HG03095 (cell line): ENCODE data around the gene RABL6.
"Not testable (repeated sequence)": the region's sequence is repeated elsewhere in the genome, so short reads cannot be mapped to it uniquely, and the experiment has no call there.

Experiments
- ATAC-seq: cut with Tn5 transposase; IDR thresholded peaks from one replicate; pipeline ENCODE4 v1.9.1; 2021; ENCODE audit warnings: moderate library complexity; ENCODE audit not compliant: unreplicated experiment

Gene RABL6

DNA sequence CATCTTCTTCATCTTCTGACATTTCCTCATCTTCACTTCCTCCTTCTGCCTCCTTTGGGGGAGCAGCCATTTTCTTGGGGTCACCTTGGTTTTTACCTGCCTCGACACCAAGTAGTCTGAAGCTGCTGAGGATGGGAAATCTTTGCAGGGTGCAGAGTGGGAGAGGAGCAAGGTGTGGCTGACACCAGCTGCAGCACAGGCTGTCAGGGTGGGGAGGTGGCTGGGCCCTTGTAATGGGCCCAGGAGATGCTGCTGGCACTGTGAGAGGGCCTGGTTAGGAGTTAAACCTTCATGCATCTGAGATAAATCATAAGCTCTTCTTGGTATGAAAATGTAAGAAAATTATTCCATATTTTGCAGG, 7.7 kb downstream of the RABL6 start:
- no peak for ATAC-seq

DNA sequence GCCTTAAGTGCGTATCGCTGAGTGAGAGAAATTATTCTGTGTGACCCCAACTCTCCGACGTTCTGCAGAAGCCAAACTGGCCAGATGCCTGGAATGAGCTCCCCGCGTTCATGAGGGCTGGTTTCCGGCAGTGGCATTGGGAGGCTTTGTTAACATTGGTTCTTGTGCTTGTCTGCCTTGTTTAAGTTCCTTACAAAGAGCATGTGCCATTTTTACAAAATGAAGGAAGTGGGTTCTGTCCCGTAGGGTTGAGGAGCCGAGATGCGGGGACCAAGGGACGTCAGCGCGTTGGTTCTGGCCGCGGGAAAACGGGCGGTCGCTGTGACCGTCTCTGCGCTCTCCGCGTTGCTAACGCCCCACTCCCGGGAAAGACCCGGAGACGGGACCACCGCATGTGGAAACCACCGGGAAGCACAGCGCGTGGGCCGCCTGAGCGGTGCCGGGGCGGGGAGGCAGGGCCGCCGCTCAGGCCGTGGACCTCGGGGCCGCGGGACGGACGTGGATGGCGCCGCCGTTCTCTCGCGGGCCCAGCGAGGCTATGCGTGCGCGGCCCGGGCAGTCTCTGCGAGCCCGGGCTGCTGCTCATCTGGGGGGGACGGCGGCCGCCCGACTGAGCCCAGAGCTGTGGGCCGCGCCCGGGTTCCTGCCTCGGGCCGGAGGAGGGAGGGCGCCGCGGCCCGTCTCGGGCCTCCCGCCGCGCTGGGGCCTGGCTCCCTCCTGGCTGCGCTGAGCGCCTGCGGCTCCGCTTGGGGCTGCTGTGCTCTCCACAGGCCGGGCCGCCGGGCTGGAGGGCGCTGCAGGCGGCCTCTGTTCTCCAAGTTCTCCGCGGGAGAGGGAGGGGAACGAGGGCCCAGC, 13.4 kb downstream of the RABL6 start:
- ATAC-seq = no peak

DNA sequence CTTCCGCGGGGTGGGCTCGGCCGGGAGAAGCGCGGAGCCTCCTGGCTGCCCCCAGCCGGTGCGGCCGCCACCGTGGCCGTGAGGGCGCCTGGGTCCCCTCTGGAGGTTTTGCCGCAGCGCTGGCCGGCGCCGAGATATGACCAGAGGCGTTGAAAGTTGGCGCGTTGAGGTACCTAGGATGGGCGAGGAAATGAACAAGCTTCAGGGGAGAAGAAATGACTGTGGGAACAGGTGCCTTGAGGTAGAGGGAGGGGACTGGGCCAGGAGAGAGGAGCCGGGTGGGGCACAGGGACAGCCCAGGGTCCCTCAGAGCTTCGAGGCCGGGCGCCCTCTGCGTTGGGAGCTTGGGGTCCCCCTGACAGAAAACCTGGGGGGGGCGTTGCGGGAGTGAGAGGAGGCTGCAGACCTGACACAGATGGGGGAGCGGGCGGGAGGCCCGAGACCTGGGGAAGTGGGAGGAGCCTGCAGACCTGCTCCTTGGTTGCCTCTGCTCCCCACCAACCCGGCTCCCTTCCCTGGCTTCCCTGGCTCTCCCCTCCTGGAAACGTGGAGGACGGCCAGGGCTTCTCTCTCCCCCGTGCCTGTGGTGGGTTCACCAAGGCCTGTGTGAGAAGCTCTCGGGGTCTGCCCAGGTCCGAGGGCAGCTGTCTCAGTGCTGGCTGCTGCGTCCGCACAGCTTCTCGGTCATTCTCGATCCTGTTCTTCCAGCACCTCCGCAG, 14.2 kb downstream of the RABL6 start:
- no peak for ATAC-seq

DNA sequence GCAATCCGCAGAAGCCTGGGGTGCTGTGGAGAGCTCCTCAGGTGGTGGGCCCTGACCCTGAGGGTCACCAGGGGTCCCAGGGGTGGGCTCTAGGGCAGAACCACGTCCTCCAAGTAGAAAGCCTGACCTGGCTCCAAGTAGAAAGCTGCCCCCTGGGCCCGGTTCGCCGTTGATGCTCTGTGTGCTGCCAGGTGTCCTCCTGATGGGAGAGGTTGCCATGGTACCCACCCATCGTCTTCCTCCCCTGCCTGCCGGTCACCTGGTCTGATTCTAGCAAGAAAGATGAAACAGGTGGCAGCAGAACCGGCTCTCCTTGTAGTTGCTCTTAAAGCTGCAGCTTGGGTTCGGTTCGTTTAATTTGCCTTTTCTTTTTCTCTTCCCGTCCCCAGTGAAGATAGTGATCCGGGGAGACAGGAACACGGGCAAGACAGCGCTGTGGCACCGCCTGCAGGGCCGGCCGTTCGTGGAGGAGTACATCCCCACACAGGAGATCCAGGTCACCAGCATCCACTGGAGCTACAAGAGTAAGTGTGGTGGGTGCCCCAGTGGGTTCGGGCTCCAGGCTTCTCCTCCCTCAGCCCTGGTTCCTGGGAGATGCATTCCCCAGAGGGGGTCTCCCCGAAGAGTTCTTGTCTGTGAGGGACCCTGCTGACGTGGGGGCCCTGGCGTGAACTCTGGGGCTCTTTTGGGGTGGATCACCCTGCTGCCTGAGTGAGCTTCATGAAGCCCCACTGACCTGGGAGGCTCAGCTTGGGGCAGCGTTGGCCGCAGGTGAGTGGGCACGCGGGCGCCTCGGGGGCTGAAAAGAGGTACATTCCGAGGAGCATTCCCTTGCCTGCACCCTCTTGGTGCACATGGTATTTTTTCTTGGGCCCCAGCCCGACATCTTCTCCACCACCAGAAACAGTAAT, 15.6 kb downstream of the RABL6 start:
- ATAC-seq = no peak

DNA sequence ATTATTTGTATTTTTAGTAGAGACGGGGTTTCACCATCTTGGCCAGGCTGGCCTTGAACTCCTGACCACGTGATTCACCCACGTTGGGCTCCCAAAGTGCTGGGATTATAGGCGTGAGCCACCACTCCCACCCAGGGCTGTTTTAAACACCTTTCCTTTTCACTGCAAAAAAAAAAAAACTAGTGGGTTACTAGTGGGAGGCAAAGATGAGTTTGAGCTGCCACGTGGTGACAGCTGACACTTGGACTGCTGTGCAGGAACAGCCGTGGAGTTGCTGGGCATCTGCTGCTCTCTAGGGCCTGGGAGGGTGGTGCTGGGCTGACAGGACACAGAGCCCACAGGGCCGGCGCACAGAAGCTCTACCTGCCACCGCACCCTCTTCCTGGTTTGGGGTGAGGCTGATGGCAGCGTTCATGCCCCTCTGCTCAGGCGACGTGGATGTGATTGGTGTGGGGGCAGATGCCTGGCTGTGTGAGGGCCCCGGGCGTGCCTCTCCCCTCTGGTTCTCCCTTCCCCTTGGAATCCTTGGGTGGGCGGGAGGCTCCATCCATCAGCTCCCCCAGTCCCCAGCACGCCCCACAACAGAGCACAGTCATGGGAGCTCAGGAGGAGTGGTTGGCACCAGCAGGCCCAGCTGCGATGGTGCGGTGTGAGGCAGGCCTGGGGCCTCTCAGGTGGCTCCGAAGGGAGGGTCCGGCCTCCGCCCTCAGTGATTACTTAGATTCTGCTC, 16.9 kb downstream of the RABL6 start:
- no peak for ATAC-seq

DNA sequence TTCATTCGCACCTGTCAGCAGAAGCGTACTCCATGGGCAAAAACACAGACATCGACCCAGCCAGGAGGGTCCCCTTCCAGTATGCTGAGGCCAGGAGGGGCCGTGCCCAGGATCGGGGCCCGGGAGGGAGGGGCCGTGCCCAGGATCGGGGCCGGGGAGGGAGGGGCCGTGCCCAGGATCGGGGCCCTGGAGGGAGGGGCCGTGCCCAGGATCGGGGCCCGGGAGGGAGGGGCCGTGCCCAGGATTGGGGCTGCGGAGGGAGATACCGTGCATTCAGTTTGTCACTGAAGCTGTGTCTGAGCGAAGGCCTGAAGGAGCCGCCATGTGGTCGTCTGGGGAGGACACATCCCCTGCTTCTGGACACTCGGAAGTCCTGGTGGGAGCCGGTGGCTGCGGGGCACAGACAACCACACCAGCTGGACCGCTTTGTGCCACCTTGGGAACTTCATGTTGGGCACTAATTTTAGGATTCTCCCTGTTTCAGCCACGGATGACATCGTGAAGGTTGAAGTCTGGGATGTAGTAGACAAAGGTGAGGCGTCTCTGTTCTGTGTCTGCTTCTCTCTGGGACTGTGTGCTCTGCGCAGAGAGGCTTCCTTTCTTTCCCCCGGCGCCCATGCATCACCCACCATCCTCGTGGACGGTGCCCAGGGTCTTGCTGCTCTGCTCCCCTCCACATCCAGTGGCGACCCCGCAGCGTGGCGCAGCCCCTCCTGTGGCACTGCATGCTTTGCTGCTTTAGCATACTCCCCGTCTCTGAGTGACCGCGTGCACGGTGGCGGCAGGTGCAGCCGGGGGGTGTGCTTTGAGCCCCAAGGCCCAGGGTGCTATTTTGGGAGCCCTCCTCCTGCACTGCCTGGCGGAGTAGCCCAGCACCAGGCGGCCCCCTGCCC, 17.8 kb downstream of the RABL6 start:
- ATAC-seq = no peak

DNA sequence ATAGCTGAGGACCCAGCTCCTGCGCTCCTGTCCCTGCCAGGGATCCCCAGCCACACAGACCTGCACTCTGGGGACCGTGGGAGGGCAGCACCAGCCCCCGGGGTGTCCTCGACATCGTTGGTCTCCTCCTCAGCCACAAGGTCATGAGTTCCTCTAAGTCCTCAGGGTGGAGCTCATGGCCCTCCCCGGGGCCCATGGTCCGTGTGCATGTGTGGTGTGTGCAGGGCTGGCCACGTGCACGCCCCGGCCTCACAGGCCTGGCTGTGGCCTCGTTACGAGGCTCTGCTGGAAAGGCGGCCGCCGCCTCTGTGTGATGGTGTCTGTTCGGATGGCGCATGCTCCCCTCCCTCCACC, 18.4 kb downstream of the RABL6 start:
- ATAC-seq = no peak

DNA sequence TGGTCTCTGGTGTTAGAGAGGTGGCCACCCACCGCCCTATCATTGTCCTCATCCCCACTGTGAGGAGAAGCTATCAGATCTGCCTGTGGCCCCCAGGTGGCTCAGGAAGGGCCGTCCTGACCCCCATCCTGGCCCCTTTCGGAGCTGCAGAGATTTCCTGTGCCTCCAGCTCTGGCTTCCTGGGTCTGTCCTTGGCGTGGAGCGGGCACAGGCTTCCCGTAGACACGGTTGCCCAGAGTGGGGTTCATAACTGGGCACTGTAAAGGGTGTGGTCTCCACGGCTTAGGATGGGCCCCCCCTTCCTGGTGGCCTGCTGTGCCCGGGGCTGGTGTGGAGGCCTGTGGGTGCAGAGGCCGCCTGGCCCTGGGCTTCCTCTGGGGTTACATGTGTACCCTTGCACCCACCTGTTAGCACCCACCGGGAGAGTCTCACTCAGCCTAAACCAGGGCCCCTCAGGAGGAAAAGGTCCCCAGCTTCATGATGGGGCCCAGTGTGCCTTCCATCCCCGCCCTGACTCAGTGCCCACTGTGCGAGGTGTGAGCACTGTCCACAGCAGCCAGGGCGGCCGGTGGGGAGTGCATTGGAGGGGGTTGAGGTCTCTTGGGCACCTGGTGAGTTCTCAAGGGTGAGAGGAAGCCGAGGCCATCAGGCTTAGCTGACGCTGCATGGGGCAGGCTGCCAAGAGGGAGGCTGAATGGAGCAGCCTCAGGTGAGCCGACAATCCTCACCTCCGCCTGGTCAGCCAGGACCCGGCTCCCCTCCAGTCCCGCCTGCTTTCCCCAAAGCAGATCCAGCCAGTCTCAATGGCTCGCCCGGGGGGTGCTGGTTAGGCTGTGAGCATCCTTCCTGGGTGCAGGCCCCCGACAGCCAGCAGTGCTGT, 19.2 kb downstream of the RABL6 start:
- ATAC-seq = no peak

DNA sequence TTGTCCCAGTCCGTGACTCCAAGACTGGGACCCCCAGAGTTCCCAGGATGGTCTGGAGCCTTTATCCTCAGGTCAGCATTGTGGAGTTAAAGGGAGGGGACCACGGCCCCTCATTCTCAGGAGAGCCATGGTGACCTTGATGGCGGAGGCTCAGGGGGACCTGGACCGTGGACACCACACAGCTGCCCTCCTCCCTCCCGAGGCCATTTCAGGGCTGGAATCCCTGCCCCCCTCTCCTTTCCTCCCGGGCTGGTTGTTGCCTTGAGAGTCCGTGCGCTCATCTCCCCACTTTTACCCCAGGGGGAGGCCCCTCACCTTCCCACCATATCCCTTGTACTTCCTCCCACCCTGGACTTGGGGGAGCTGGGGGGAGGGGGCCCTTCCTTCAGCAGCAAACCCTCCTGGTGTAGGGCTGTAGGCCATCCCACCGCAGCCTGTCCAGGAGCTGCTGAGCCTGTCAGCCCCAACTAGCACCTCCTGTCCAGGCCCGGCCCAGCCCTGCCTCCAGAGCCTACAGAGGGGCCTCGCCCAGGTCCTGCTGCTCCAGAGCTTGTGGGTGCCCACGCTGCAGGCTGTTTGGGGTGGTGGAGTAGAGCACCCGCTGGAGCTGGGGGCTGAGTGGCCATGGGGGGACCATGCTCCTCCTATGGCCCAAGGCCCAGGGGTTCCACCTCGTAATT, 20.2 kb downstream of the RABL6 start:
- ATAC-seq = no peak

DNA sequence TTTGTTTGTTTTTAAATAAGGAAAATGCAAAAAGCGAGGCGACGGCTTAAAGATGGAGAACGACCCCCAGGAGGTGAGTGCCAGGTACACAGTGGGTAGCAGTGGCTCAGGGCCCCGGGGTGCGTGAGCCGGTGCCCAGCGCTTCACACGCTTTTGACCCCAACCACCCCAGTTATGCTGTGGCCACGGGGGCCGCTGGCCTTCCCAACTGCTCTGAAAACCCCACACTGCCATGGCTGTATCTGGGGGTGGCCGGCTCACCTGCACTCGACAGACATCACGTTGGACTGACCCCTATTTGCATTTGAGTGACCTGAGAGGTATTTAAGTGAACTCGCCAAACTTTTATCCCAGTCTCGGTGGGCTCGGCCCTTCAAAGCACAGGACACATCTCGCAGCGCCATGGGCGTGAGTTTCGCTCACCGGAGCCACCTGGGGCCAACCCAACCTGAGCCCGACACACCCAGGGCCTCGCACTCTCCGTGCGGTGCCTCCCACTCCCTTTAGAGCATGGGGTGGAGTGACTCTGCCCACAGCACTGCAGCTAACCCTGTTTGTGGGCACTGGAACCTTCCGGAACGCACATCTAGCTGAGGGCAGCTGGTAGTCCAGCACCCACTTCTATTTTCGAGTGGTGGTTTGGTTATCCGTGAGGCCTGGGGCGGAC, 20.9 kb downstream of the RABL6 start:
- ATAC-seq = no peak

DNA sequence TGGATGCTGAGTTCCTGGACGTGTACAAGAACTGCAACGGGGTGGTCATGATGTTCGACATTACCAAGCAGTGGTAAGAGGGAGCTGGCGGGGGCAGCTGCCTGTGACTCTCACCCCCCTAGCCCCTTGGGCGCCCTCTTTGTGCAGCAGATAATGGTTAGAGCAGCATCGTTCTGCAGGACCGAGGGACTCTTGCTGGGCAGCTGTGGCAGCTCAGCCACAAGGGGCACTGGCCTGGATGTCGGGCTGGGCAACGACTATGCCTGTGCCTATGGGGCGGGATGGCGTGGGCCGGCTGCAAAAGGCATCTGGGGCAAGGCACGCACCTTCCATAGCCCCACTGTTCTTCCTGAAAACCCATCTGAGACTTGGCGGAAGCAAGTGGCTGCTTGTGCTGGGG, 21.7 kb downstream of the RABL6 start:
- no peak for ATAC-seq

DNA sequence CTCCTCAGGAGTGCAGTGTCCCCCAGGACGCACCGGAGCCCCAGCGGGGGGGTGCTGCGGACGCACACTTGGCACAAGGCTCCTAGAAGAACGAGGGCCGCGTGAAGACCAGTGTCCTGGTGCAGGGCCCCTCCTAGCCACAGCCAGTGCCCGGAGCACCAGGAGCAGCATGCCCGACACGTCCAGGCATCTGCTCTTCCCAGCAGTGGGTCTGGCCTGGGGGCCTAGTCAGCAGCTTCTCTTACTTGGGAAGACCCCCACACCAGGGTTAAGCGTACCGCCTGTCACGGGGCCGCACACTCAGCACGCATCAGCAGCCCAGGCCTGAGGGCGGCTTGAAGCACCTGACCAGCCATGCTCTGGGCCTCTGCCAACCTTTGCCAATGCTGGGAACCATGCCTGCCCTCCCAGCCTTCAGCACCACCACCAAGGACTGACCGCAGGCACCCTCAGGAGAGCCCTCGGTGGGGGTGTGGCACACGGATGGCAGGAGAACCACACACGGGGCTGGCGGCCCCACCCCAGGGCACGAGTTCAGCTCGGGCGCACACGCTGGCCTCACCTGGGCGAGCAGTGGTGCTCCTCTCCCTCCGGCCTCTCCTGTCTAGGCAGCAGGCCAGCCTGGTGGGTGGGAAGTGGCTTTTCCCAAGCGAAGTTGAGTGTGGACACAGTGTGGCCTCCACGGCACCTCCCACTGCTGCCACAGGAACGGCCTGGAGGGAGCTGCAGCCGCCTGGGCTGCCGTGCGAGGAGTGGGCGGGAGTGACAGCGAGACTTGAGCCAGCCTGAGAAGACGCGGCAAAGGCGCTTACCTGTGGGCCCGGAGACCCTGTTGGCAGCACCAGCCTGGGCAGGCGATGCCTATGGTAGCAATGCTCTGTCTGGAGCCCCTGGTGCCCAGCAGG, 22.5 kb downstream of the RABL6 start:
- ATAC-seq = no peak

DNA sequence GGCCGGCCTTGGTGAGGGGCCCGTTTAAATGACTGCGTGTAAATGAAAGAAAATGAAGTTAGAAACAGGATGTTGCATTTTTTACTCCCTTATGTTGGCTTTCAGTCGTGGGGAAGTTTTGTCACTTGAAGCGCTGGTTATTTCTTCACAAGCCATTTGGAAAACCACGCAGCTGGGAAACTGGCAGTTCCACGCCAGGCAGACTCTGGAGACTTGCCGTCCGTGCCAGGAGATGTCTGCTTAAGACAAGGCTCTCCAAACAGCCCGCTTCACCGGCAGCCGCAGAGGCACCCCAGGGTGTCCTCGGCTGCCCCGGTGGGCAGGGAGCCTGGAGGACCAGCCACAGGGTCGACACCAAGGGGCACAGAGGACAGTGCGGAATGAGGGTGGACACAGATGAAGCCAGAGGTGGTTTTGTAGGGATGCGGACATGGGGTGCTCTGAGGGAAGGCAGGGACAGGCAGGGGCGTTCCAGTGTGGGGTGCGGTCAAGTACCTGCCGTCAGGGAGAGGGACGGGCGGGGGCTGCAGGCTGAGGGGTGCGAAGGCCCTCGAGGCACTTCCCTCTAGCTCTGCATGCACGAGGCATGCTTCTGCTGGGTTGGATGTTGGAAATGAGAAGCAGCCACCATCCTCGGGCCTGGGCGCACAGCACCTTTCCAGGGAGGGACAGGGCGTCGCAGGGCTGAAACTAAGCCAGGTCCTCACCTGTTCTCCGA, 23.4 kb downstream of the RABL6 start:
- no peak for ATAC-seq

DNA sequence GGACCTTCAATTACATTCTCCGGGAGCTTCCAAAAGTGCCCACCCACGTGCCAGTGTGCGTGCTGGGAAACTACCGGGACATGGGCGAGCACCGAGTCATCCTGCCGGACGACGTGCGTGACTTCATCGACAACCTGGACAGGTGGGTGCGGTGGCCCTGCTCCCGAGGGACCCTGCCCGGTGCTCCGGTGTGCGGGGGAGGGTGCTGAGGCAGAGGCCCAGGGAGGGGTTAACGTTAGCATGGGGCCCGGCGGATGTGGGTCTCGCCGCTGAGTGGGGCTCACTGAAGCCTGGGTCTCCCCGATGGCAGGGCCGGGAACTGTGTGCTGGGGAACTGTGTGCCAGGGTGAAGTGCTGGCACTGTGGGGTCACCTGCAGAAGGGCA, 24.0 kb downstream of the RABL6 start:
- no peak for ATAC-seq

DNA sequence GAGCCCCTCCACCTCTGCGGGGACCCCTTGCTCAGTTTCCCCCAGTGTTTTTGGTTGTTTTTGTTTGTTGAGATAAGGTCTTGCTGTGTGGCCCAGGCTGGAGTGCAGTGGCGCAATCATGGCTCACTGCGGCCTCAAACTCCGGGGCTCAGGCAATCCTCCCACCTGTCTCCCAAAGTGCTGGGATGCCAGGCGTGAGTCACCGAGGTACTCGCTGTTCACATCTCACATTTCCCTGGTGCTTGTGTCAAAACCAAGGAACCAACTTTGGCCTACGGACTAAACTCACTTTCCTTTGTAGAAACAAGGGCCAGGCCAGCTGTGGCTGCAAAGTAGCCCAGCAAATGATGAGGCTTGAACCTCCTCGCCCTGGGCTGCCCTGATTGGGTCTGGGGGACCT, 24.8 kb downstream of the RABL6 start:
- no peak for ATAC-seq

DNA sequence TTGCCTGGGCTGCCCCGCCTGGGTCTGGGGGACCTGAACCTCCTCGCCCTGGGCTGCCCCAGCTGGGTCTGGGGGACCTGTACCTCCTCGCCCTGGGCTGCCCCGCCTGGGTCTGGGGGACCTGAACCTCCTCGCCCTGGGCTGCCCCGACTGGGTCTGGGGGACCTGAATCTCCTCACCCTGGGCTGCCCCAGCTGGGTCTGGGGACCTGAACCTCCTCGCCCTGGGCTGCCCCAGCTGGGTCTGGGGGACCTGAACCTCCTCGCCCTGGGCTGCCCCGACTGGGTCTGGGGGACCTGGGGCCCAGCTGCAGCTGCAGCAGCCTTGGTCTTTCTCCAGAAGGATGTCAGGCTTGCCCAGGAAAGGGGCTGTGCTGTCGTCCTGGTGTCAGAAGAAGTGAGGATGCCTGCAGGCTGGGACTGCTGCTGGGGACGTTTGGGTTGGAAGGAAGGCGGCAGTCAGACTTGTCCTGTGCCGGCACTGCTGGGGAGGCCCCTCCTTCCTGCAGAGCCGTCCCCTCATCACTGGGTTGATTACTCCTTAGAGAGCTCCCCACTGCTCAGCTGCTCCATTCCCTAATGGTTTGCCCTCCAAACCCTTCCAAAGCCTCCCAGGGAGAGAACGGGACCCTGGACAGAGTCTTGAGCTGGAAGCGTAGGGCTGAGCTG, 25.8 kb downstream of the RABL6 start:
- not testable (repeated sequence) for ATAC-seq
